ENCODE data around the gene MYB.
"Not testable (repeated sequence)": the region's sequence is repeated elsewhere in the genome, so short reads cannot be mapped to it uniquely, and the experiment has no call there.

The MYB gene

DNA sequence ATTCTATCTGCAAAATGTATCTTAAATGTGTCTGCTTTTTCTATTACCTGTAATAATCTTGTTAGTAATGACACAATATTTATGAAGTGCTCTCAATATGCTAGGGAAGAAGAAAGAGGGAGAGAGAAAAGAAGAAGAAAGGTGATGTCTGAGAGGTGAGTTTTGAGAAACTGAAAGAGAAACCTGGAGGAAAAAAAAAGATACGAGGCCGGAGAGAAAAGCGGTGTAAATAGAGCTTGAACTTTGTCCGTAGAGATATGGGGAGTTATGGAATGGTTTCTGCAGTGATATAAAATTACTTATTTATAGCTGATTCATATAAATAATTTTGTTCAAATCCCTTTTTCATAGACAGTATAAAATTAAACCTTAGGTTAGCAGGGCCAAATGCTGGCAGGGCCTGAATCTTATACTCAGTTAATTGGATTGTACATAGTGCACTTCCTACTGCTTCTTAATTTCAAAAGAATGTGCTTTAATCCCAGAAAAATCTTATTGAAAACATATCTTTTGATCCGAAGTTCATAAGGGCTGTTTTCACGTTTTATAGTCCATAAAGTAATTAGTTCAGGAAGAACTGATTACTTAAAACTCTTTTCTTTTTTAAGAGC lies 43.0 kb downstream of the MYB start:
- no peak for DNase-seq

DNA sequence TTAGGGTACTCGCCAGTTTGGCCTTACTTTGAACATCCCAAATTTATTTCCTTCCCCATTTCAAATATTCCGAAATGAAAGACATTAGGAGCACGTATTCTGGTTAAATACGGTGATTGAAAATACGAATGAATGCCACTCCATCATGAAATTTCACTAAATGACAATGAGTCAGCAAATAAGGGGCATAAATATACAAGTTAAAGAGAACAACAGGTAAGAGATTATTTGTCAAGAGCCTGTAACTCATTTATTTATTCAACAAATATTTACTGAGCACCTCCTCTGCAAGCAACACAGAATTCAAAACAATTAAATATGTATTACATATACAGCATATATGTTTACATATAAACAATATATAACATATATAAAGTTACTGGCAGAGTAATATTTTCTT lies 44.8 kb downstream of the MYB start:
- DNase-seq: no peak

DNA sequence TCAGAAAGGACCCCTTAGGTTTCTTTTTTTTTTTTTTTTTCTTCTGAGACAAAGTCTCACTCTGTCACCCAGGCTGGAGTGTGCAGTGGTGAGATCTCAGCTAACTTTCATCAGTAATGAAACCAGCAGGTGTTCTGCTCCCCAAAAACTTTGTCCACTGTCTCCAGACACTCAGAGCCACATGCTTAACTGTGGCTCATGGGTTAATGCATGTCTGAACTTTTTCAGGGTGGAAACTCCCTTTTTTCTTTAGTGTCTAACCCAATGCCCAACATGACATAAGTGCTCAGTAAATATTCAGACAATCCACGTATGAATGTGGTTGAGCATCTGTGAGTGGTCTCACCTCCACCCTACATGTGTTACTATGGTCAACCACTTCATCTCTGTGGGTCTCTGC lies 45.4 kb downstream of the MYB start:
- no peak for DNase-seq

DNA sequence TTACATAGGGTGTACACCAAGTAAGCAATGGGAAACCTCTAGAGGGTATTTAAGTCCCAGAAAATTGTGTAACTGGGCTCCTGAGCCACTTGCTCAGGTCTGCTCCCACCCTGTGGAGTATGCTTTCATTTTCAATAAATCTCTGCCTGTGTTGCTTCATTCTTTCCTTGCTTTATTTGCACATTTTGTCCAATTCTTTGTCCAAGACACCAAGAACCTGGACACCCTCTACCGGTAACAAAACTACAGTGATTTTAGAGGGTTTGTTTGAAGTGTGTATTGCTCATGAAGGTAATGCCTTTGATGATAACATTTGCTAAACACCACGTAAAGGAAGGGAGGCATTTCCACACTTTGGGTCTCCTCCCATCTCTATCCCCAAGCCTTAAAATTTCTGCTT lies 46.2 kb downstream of the MYB start:
- DNase-seq: no peak

DNA sequence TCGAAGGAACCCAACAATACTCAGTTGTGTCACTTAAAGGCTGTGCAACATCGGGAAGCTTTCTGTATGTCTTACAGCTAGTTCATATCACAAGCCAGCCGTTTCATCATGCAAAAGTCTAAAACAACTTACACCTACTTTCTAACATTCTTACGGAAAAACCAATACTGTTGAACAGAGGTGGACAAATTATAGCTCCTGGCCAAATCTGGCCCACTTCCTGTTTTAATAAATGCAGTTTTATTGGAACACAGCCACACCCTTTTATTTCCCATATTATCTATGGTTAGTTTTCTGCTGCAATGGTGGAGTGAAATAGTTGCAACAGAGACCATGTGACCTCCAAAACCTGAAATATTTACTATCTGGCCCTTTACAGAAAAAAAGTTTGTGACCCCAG lies 46.6 kb downstream of the MYB start:
- no peak for DNase-seq

DNA sequence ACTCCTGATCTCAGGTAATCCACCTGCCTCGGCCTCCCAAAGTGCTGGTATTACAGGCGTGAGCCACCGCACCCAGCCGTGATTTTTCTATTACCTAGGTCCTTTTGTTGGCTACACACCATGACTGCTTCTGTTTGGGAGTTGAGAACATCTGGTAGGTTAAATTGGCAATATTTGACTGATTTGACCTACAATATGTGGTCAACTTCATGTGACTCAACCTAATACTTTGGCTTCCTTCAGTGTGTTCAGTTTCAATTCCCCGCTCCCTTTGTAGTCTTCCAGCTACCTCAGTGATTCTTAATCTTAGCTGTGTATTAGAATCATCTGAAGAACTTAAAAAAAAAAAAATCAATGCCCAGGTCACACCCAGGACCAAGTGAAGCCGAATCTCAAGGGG lies 47.4 kb downstream of the MYB start:
- no peak for DNase-seq

DNA sequence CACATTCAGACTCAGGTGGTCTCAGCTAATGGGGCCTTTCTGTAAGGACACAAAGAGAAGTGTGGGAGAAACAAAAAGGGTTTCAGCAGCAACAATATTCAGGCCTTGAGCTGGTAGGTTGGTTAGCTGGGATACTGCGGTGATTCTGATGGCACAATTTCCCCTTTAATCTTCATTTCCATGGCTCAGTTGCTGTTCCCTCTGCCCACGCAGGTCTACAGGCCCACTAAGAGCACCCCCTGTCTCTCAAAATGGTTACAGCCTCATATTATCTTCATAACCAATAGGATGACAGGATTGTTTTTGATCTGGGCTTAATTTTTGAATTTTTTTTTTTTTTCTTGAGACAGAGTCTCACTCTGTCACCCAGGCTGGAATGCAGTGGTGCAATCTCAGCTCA lies 48.9 kb downstream of the MYB start:
- DNase-seq: no peak

DNA sequence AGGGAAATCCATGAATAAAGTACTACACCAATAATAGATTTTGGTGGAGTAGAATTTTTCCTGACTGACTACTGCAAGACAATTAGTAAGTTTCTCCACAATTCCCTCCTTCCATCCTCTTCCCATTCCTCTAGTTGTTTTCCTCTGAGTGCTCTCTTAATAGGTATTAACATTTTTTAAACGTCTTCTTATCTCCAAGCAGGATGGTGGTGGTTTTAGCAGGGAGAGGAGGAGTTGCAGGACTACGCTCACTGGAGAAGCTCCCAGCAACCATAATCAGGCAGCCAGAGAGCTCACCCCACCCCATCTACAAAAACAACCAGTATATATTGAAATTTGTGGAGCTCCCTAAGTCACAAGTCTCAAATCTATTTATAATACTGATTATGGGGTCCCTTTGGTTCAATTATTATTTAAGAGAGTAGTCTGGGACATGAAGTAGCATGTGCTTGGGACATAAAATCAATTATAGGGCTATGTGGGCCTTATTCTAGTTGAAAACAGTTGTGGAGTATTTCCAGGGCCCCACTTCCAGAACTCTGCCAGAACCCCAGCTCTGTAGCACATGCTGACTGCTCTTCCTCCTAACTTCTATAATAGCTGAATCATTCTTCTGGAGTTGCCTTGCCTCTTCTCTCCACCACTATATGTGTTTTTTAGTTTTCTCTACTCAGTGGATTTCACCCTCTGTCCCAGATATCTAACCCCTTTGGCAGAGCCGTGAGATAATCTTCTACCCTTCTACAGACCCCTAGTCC lies 49.8 kb downstream of the MYB start:
- no peak for DNase-seq

DNA sequence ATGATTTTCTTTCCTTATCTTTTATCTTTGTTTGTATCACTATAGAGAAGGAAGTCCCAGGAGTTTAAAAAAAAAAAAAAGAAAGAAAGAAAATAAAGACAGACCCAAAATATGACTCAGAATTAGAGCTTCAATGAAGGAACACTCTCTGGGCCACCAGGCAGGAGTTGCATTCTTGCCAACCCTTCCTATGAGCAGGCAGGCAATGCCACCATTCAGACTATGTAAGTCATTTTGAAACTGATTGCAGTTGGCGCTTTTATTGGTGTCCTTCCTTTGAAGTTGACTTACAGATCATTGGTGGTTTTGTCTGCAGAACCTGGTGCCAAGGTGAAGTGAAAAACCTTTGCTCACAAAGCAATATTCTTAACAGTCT lies 50.3 kb downstream of the MYB start:
- no peak for DNase-seq

DNA sequence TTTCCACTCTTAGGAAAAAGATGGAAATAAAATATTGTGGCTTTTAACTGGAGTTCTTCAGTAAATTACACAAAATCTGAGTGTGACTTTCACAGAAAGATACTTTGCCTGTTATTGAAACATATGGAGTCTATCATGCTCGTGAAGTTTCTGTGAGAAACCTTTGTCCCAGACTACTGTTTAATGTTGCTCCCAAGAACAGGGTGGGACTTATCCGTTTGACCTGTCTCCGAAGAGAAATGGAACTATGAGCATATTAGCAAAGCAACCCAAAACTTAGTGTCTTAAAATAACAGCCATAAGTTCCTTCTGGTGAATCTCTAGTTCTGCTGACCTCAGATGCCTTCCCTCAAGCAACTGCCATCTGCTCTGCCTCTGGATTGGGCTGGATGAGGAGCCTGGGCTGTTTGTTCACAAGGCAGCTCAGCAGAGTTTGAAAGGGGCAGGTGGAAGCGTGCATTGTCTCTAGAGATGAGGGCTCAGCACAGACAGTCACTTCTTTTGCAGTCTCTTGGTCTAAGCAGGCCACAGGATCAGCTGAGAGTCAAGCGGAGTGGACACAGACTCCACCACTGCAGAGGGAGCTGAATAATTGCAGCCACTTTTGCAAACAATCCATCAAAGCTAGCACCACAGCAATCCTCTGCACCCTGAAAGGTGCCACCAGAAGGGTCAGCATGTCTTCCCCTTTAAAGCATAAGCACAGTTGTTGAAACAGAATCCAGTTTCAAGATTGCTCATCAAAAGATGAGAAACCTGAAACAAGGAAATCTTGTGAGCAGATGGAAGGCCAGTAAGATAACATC lies 52.8 kb downstream of the MYB start:
- DNase-seq: no peak

DNA sequence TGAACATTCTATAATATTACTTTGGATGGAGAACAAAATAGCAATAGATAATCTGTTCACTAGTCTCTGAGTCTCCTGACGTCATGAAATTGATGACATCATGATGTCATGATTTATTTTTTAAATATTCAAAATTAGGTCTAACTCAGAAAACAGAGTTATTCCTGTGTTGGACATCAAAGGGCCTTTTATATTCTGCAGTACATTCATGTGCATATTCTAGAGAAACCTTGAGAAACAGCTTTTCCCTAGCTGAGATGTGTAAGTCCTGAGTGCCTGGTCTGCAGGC lies 53.3 kb downstream of the MYB start:
- DNase-seq: no peak

DNA sequence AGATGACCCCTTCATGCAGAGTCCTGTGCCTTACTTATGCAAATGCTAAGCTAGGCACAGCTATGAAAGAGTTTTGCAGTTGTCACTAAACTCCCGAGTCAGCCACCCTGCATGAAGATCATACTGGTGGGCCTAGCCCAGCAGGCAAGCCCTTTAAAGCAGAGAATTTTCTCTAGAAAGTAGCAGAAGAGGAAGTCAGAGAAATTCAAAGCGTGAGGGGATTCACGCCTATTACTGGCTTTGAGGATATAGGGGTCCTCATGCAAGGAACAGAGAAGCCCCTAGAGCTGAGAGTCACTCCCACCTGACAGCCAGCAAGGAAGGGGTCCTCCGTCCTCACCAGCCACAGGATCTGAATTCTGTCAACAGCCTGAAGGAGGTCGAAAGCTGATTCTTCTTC lies 54.6 kb downstream of the MYB start:
- DNase-seq: no peak

DNA sequence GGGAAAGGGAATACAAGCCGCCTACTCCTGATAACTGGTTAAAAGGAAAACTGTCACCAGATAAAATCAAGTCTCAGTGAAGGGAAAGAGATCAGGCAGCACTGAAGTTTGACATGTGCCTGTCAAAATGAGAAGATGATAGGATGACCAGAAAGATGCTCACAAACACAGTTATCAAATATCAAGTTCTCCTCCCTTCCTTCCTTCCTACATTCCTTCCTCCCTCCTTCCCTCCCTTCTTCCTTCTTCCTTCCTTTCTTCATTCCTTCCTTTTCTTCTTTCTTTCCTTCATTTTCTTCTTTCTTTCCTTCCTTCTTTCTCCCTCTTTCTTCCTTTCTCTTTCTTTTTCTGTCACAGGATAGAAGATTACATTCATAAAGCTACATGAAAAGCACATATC lies 55.2 kb downstream of the MYB start:
- no peak for DNase-seq

DNA sequence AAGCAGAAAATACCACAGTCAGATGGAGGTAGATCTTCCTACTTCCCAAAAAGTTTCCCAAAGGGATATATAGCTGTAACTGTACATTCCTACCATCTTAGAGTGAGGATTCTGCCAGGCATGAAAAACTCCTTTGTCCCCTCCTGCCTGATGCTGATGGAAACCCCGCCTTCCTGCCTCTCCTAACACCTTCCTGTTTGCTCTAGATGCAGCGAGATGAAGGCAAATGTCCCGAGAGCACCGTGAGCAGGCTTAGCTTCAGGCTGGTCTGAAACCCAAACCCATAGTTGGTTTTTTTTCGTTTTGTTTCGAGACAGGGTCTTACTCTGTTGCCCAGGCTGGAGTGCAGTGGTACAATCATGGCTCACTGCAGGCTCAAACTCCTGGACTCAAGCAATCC lies 55.6 kb downstream of the MYB start:
- DNase-seq: no peak

DNA sequence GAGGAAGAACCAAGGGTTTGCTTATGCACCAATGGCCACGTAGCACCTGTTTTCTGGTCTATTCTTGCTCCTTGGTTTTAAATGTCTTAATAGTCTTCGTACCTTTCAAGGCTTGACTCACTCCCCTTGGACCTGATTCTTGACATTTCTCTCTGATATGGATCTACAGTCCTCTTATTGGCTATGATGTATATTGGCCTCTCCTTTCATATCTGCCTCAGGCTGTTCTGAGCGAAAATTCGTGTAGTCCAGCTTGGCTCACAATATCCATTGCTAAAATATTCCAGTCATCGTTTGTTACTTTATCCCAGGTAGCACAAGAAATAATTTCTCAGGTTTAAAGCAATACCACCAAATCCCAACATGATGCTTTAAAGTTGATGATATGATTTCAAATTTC lies 59.6 kb downstream of the MYB start:
- no peak for DNase-seq

DNA sequence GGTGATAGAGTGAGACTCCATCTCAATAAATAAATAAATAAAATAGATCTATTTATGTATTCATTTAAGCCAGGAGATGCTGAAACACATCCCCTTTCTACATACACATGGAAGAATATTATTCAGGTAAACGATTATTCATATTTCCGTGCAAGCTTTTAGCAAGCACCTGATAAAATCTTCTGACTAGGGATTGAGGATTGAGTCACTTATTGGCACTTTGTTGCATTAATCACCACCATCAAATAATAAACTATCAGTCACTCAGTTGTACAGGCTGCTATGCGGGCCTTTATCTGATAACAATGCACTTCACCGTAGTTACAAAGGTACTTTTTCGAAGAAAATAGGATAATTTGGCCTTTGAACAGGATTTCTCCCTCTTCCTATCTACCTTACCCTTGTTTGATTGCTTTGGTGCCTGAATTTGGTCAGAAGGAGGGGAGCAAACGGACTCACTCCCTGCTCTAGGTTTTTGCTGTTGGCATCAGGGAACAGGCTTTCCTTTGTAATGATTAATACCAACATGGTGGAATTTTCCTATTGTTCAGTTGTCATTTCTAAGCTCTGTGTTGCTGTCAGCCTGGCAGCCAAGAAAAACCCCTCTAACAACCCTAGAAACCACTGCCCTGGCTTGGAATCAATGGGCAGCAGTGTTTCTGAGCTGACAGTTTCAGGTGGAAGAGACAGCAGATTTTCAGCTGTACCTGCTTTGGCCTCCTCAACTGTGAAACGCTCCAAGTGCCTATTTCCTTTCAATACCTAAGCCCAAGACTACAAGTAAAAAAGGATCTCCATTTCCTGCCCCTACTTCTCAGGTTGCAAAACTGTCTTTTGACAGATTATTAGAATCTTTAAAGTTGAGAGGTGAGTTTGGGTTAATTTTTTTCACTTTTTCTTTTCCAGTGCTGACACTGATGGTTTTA lies 63.0 kb downstream of the MYB start:
- DNase-seq: no peak

DNA sequence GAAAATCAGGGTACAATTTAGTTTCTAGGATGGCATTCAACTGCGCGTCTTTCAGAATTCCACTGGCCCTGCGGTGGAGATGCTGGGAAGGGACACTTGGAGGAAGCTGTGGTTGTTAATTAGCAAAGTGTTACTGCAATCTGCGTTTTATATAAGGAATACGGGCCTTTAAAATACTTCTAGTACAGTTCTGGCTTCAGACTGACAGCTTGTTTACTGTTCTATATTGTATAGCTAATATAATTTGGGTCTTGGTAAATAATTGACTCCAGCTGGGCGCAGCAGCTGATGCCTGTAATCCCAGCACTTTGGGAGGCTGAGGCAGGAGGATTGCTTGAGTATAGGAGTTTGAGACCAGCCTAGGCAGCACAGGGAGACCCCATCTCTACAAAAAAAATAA lies 63.7 kb downstream of the MYB start:
- DNase-seq: no peak

DNA sequence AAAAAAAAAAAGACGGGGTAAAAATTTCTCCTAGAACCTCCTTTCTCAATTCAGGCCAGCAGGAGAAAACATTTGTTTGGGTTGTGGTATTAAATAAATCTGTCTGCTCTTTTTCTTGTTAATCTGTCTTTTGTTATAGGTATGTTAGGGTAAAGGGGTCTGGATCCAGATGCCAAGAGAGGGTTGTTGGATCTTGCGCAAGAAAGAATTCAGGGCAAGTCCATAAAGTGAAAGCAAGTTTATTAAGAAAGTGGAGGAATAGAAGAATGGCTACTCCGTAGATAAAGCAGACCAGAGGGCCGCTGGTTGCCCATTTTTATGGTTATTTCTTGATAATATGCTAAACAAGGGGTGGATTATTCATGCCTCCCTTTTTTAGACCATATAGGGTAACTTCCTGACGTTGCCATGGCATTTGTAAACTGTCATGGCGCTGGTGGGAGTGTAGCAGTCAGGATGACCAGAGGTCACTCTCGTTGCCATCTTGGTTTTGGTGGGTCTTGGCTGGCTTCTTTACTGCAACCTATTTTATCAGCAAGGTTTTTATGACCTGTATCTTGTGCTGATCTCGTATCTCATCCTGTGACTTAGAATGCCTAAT lies 65.4 kb downstream of the MYB start:
- not testable (repeated sequence) for DNase-seq

DNA sequence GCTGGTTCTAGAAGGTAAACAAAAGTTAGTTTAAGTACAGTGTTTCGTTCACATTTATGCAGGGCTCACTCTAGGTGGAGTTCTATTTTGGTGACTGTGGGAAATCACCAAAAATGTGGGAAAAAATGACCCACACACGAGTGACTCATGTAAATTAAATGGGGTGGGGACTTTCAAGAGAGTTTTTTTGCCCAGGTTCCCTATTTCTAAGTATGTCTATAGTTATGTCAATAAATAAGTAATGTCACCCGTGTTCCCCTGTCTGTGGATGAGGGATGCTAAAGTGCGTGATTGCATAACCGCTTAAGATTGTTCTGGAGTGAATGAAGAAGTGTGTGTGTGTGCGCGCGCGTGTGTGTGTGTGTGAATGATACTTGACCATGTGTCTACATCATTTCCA lies 69.1 kb downstream of the MYB start:
- no peak for DNase-seq

DNA sequence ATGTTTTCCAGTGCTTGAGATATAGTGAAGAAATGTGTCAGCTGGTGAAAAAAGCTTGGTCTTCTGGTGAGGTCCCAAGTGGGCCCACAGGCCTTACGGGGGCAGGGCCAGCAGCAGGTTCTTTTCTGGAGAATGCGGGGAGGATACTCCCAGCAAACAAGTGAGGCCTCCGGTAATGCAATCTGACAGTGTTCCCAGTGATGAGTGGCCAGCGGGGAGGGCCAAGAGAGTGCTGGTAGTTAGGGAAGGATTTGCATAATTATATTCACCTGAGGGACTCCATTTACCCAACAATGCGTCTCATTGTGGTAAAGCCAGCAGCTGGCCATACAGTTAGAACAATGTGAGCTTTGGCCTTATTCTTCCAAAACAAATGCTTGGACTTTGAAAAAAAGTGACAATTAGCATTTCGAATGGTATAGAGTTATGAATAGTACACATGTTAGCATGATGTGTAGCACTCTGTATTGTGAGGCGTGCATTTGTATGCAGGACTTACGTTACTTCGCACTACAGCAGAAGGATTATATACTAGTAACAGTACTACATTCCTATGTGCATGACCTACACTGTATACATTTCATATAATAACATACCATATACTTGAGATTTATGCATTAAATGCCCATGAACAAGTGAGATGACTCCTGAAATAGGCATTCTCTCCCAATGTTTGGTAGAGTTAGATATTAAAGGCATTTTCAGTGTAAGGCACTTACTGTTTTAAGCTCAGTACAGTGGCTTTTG lies 69.8 kb downstream of the MYB start:
- peak; percentile 13 for DNase-seq

DNA sequence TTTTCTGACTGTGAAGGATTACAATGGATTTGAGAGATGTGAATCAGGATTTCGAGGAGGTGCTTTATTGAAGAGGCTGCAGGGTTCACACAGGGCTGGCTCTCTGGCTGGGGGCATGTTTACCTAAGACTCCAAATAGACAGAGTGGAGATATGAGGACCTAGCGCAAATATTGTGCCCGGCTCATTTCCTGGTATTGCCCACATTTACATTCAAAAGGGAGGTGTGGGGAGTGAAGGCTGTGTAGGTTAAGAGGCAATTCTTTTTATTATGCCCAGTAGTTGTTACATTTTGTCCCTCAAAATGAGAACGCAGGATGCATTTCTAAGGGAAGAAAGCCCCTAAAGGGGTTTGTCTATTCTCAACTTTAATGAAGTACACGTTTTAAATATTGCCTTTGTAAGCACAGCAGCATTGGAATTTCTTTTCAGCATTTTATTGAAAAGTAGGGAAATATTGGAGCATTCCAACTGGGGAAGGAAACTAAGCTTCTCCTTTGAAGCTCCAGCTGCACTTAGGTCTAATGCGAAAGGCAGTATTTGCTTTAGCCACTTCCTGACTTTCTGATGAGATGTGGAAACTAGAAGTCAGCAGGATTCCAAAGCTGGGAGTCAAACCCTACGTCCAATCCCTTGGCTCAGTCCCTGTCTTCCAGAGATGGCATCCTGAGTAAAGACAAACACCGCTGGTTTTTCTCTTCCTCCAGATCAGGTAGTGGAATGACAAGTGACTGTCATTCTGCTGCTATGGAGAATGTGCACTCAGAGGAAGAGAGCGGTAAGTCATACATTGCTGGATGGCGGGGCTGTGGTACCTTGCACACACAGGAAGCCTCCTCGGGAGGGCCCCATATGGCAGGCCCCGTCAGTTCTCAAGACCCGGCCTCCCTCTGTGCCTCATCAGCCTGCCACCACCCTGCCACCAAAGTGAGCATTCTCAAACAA lies 70.7 kb downstream of the MYB start:
- peak; percentile 62 for DNase-seq
